ENCODE data around the gene TMEM132D.

Gene TMEM132D

GRCh38 chr12:129893691-129894090 is 10.1 kb downstream of the TMEM132D start:
- no peak for DNase-seq (ENCODE audit: low spot score)
- no peak for TF ChIP-seq CTCF (IDR thresholded peaks at IDR 0.05; ENCODE audit: extremely low read depth, missing control alignments)

GRCh38 chr12:129887101-129887500 is 16.7 kb downstream of the TMEM132D start:
- TF ChIP-seq CTCF (IDR thresholded peaks at IDR 0.05; ENCODE audit: extremely low read depth, missing control alignments), result no peak
- DNase-seq (ENCODE audit: low spot score), result no peak

GRCh38 chr12:129886541-129886940 is 17.3 kb downstream of the TMEM132D start:
- no peak for DNase-seq (ENCODE audit: low spot score)
- no peak for TF ChIP-seq CTCF (IDR thresholded peaks at IDR 0.05; ENCODE audit: extremely low read depth, missing control alignments)

- DNase-seq (ENCODE audit: low spot score), result no peak
- TF ChIP-seq CTCF (IDR thresholded peaks at IDR 0.05; ENCODE audit: extremely low read depth, missing control alignments), result no peak
Measured at GRCh38 chr12:129885287-129885686, 18.5 kb downstream of the TMEM132D start.

- no peak for DNase-seq (ENCODE audit: low spot score)
- no peak for TF ChIP-seq CTCF (IDR thresholded peaks at IDR 0.05; ENCODE audit: extremely low read depth, missing control alignments)
Measured at GRCh38 chr12:129877411-129877810, 26.4 kb downstream of the TMEM132D start.

- no peak for TF ChIP-seq CTCF (IDR thresholded peaks at IDR 0.05; ENCODE audit: extremely low read depth, missing control alignments)
Measured at GRCh38 chr12:129873833-129874208, 30.0 kb downstream of the TMEM132D start.

GRCh38 chr12:129873111-129873832 is 30.6 kb downstream of the TMEM132D start:
- no peak for DNase-seq (ENCODE audit: low spot score)
- no peak for TF ChIP-seq CTCF (IDR thresholded peaks at IDR 0.05; ENCODE audit: extremely low read depth, missing control alignments)

More at GRCh38 chr12:129873833-129874208, 30.0 kb downstream of the TMEM132D start:
- DNase-seq (ENCODE audit: low spot score), result no peak

Measured in GM20000 (cell line).